Body of pancreas (tissue), 4 donors: Measurements from ENCODE around the gene SLC6A8.
"Not testable (repeated sequence)": the region's sequence is repeated elsewhere in the genome, so short reads cannot be mapped to it uniquely, and the experiment has no call there.

ENCODE experiments used
- POLR2A ChIP-seq, 3 donors: fragments of 450-650 bp; IDR thresholded peaks; one replicate each; pipeline ENCODE4 v1.6.1; 2016; ENCODE audit warnings: antibody characterized with exemption in 3 of 3, mild to moderate bottlenecking in 2 of 3
- TF ChIP-seq, protein P1 (sequence below), 7 experiments: fragments of 450-650 bp in 4 of 7; fragments of 200-600 bp in 3 of 7; sonication (generic) in 3 of 7; IDR thresholded peaks; one replicate each; pipeline ENCODE4 v1.5.1; 2016 to 2019; ENCODE audit warnings: antibody characterized with exemption in 7 of 7

DNA sequence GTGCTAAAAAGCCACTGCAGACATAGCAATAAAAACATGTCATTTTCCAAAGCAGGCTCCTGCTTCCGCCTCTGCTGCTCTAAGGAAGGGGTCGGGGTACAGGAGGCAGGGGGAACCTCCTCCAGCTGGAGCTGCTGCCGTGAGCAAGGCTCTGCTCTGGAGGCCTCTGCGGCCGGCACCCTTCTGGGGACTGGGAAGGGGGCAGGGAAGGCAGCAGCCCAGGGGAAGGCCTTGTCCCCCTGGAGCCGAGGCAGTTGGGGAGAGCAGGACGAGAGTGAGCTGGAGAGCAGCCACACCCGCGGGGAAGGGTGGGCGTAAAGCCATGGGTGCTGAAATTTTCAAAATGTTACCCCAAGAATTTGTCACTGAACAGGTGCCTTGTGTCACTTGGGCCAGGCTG, 8.8 kb downstream of the SLC6A8 start:
- TF ChIP-seq, protein P1, sequence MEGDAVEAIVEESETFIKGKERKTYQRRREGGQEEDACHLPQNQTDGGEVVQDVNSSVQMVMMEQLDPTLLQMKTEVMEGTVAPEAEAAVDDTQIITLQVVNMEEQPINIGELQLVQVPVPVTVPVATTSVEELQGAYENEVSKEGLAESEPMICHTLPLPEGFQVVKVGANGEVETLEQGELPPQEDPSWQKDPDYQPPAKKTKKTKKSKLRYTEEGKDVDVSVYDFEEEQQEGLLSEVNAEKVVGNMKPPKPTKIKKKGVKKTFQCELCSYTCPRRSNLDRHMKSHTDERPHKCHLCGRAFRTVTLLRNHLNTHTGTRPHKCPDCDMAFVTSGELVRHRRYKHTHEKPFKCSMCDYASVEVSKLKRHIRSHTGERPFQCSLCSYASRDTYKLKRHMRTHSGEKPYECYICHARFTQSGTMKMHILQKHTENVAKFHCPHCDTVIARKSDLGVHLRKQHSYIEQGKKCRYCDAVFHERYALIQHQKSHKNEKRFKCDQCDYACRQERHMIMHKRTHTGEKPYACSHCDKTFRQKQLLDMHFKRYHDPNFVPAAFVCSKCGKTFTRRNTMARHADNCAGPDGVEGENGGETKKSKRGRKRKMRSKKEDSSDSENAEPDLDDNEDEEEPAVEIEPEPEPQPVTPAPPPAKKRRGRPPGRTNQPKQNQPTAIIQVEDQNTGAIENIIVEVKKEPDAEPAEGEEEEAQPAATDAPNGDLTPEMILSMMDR (IDR thresholded peaks at IDR 0.05): not testable (repeated sequence)
- not testable (repeated sequence) for TF ChIP-seq POLR2A (IDR thresholded peaks at IDR 0.05)
